Fibroblast of lung (primary cell): ENCODE data around the gene ABHD10.

Source experiments
- EZH2 ChIP-seq: IDR thresholded peaks from 2 replicates; pipeline ENCODE4 v1.5.1; 2012; ENCODE audit warnings: low read length, control low read depth, mild to moderate bottlenecking; ENCODE audit errors: missing control alignments
- TF ChIP-seq, protein P1 (sequence below), 2 donors: IDR thresholded peaks in 1 of 2; conservative IDR thresholded peaks in 1 of 2; 1 replicate in 1 of 2; 2 replicates in 1 of 2; pipeline ENCODE4 v1.5.1; 2011 to 2012; ENCODE audit warnings: low read length in 2 of 2, control low read depth in 1 of 2, inconsistent platforms in 1 of 2, low read depth in 1 of 2, mild to moderate bottlenecking in 1 of 2

DNA sequence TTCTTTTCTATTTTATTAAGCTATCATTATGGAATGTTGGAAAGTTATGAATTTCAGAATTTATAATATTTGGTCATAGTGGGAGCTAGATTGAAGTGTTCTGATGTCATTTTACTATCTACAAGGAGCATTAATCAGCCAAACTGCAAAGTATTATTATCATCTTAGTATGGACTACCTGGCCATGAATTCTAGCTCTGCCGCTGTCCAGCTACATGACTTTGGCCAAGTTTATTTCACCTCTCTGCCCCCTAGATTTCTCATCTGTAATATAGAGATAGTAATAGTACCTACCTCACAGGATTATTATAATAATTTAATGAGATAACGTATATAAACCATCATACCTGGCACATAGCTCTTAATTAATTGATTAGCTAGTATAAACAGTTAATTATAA lies 27.8 kb upstream of the ABHD10 start:
- TF ChIP-seq, protein P1, sequence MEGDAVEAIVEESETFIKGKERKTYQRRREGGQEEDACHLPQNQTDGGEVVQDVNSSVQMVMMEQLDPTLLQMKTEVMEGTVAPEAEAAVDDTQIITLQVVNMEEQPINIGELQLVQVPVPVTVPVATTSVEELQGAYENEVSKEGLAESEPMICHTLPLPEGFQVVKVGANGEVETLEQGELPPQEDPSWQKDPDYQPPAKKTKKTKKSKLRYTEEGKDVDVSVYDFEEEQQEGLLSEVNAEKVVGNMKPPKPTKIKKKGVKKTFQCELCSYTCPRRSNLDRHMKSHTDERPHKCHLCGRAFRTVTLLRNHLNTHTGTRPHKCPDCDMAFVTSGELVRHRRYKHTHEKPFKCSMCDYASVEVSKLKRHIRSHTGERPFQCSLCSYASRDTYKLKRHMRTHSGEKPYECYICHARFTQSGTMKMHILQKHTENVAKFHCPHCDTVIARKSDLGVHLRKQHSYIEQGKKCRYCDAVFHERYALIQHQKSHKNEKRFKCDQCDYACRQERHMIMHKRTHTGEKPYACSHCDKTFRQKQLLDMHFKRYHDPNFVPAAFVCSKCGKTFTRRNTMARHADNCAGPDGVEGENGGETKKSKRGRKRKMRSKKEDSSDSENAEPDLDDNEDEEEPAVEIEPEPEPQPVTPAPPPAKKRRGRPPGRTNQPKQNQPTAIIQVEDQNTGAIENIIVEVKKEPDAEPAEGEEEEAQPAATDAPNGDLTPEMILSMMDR (conservative IDR thresholded peaks at IDR 0.05 in 1 of 2, IDR thresholded peaks at IDR 0.05 in 1 of 2; ENCODE audit: low read depth in 1 of 2, low read length in 2 of 2), result no peak
- no peak for TF ChIP-seq EZH2
